GM18951 (cell line): Measurements from ENCODE around the gene KRTAP29-1.
"Not testable (repeated sequence)": the region's sequence is repeated elsewhere in the genome, so short reads cannot be mapped to it uniquely, and the experiment has no call there.

ENCODE experiments used
- POLR2A ChIP-seq: IDR thresholded peaks from 4 replicates; pipeline ENCODE4 v1.6.1; 2011; ENCODE audit warnings: mild to moderate bottlenecking; ENCODE audit not compliant: insufficient read length, insufficient read depth; ENCODE audit errors: extremely low read depth
- in situ Hi-C: fragments of 300-500 bp; cut with MboI; formaldehyde crosslinking; loops from one replicate; pipeline ENCODE4 v1.12.0; 2022; ENCODE audit warnings: low sequenced_read_pairs, mixed read lengths, inconsistent platforms; ENCODE audit not compliant: unreplicated experiment

The KRTAP29-1 gene

DNA sequence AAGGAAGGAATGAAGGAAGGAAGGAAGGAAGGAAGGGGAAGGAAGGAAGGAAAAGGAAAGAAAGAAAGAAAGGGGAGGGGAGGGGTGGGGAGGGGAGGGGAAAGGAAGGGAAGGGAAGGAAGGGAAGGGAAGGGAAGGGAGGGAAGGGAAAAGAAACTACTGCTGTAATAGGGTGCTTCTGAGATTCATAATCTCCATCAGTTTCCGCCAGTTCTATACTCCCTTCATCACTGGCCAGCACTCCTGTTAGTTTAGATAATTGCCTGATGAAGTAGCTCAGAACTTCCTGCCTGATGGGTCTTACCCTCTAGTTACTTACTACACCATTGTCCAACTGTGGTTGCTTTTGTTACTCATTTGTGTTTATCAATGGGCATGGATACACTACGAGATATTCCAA lies 39.4 kb downstream of the KRTAP29-1 start:
- in situ Hi-C loops: no loop called here
- TF ChIP-seq POLR2A: no peak

DNA sequence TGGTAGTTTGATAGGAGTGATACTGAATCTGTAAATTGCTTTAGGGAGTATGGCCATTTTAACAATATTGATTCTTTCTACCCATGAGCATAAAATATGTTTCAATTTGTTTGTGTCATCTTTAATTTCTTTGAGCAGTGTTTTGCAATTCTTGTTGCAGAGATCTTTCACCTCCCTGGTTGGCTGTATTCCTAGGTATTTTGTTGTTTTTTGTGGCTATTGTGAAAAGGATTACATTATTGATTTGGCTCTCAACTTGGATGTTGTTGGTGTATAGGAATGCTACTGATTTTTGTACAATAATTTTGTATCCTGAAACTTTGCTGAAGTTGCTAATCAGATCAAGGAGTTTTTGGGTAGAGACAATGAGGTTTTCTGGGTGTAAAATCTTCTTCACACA lies 44.2 kb downstream of the KRTAP29-1 start:
- in situ Hi-C loops: no loop called here
- no peak for TF ChIP-seq POLR2A

DNA sequence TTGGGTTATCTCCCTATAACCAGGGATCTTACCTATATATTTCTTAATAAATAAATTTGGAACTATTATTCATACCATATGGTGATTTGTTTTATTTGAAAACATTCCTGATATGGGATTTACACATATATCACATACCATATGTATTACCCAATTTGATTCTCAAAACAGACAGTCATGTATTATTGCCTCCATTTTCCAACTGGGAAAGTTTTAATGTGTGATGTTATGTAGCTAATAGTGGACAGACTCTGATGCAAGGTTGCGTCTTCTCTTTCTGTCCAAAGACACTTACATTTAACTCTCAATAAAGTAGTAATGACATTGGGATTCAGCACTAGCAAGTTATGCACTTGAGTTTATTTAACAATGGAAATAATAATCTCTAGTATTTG lies 46.4 kb downstream of the KRTAP29-1 start:
- in situ Hi-C loops: no loop called here
- TF ChIP-seq POLR2A: no peak

- in situ Hi-C loops: not testable (repeated sequence)
Measured at GRCh38 chr17:41255381-41256290, 47.0 kb downstream of the KRTAP29-1 start, which contains the start of gene KRTAP9-9. Gene KRTAP9-9, plus strand, starts transcription at chr17:41255384.

DNA sequence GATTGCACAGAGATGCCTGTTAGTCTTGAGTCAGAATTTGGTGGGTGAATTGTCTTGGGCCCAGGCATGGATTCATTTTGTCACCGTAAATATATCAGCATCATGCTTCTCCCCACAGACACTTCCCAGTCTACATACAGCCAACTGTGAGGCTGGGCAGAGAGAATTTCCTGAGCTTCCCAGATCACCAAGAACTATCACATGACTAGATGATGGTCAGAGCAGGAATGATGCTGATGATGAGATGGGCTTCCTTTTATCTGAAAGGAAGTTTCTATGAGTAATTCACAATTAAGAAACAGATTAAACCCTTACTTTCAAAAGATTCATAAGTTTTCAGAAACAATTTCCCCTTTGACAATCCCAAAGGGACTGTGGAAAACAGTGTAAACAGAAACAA lies 47.8 kb downstream of the KRTAP29-1 start:
- no peak for TF ChIP-seq POLR2A
- in situ Hi-C loops: no loop called here
